ENCODE data around the gene TENM4. TPM values are rescaled to one million over a fixed set of nuclear protein-coding genes. Genes with fewer than 3 reads are reported as not detected.

The TENM4 gene
- total RNA-seq, 1 donor from 2014 or later = 50.7 TPM

GRCh38 chr11:78912778-78913177 is 528.1 kb downstream of the TENM4 start:
- Mint-ChIP-seq H3K27ac (ENCODE audit: unreplicated experiment) (no peak overlapping the region), H3K4me3 (ENCODE audit: unreplicated experiment) (no peak overlapping the region), H3K36me3 (ENCODE audit: unreplicated experiment) (no peaks in the 10 kb centered on the region), H3K4me1 (ENCODE audit: low read depth, unreplicated experiment) (peaks cover 18% of the 10 kb centered on the region), H3K27me3 (ENCODE audit: unreplicated experiment) (no peaks in the 10 kb centered on the region), H3K9me3 (ENCODE audit: unreplicated experiment) (no peaks in the 10 kb centered on the region)
- no peak for TF ChIP-seq CTCF (IDR thresholded peaks at IDR 0.05; ENCODE audit: partially characterized antibody, unreplicated experiment)
- DNase-seq = no peak

GRCh38 chr11:78910322-78910721 is 530.5 kb downstream of the TENM4 start:
- DNase-seq = no peak
- H3K27me3 Mint-ChIP-seq (ENCODE audit: unreplicated experiment) = no peaks in the 10 kb centered on the region
- no peak overlapping the region for H3K27ac Mint-ChIP-seq (ENCODE audit: unreplicated experiment)
- H3K4me3 Mint-ChIP-seq (ENCODE audit: unreplicated experiment) = no peak overlapping the region
- H3K4me1 Mint-ChIP-seq (ENCODE audit: low read depth, unreplicated experiment) = peaks cover 18% of the 10 kb centered on the region
- no peak for TF ChIP-seq CTCF (IDR thresholded peaks at IDR 0.05; ENCODE audit: partially characterized antibody, unreplicated experiment)
- H3K36me3 Mint-ChIP-seq (ENCODE audit: unreplicated experiment) = no peaks in the 10 kb centered on the region
- H3K9me3 Mint-ChIP-seq (ENCODE audit: unreplicated experiment) = no peaks in the 10 kb centered on the region

GRCh38 chr11:78909386-78909785 is 531.4 kb downstream of the TENM4 start:
- H3K9me3 Mint-ChIP-seq (ENCODE audit: unreplicated experiment) = no peaks in the 10 kb centered on the region
- H3K27ac Mint-ChIP-seq (ENCODE audit: unreplicated experiment) = no peak overlapping the region
- no peak for TF ChIP-seq CTCF (IDR thresholded peaks at IDR 0.05; ENCODE audit: partially characterized antibody, unreplicated experiment)
- peaks cover 13% of the 10 kb centered on the region for H3K4me1 Mint-ChIP-seq (ENCODE audit: low read depth, unreplicated experiment)
- H3K4me3 Mint-ChIP-seq (ENCODE audit: unreplicated experiment) = no peak overlapping the region
- no peak for DNase-seq
- no peaks in the 10 kb centered on the region for H3K36me3 Mint-ChIP-seq (ENCODE audit: unreplicated experiment)
- no peaks in the 10 kb centered on the region for H3K27me3 Mint-ChIP-seq (ENCODE audit: unreplicated experiment)

GRCh38 chr11:78907636-78908035 is 533.2 kb downstream of the TENM4 start:
- DNase-seq = no peak

GRCh38 chr11:78906566-78906965 is 534.3 kb downstream of the TENM4 start:
- Mint-ChIP-seq H3K27me3 (ENCODE audit: unreplicated experiment) (no peaks in the 10 kb centered on the region), H3K36me3 (ENCODE audit: unreplicated experiment) (no peaks in the 10 kb centered on the region), H3K9me3 (ENCODE audit: unreplicated experiment) (peaks cover 1% of the 10 kb centered on the region), H3K27ac (ENCODE audit: unreplicated experiment) (no peak overlapping the region), H3K4me1 (ENCODE audit: low read depth, unreplicated experiment) (peaks cover 5% of the 10 kb centered on the region), H3K4me3 (ENCODE audit: unreplicated experiment) (no peak overlapping the region)
- no peak for DNase-seq
- TF ChIP-seq CTCF (IDR thresholded peaks at IDR 0.05; ENCODE audit: partially characterized antibody, unreplicated experiment) = no peak

More at GRCh38 chr11:78907636-78908035, 533.2 kb downstream of the TENM4 start:
- no peak for TF ChIP-seq CTCF (IDR thresholded peaks at IDR 0.05; ENCODE audit: partially characterized antibody, unreplicated experiment)
- no peak overlapping the region for H3K4me3 Mint-ChIP-seq (ENCODE audit: unreplicated experiment)
- H3K9me3 Mint-ChIP-seq (ENCODE audit: unreplicated experiment) = peaks cover 1% of the 10 kb centered on the region
- no peak overlapping the region for H3K27ac Mint-ChIP-seq (ENCODE audit: unreplicated experiment)
- H3K4me1 Mint-ChIP-seq (ENCODE audit: low read depth, unreplicated experiment) = peaks cover 5% of the 10 kb centered on the region
- H3K27me3 Mint-ChIP-seq (ENCODE audit: unreplicated experiment) = no peaks in the 10 kb centered on the region
- H3K36me3 Mint-ChIP-seq (ENCODE audit: unreplicated experiment) = no peaks in the 10 kb centered on the region
